ENCODE data around the gene BRD3. TPM values are rescaled to one million over a fixed set of nuclear protein-coding genes. Genes with fewer than 3 reads are reported as not detected.
"Not testable (repeated sequence)": the region's sequence is repeated elsewhere in the genome, so short reads cannot be mapped to it uniquely, and the experiment has no call there.

BRD3 gene
- total RNA-seq, 1 donor: 6.9 TPM

GRCh38 chr9:133990366-133991213, 77.2 kb downstream of the BRD3 start:
- H4K20me1 ChIP-seq (ENCODE audit: insufficient read depth, low read length): peaks cover 57% of the 10 kb centered on the region
- H2AFZ ChIP-seq (ENCODE audit: low read length): peak overlapping the region; percentile 63
- DNase-seq (ENCODE audit: insufficient read length, low spot score, missing footprints): peak; percentile 97
- TF ChIP-seq CTCF (IDR thresholded peaks at IDR 0.05; ENCODE audit: extremely low read depth, low read depth, low read length): no peak
- H3K4me1 ChIP-seq (ENCODE audit: insufficient read depth, low read length): peaks cover 28% of the 10 kb centered on the region
- H3K27me3 ChIP-seq (ENCODE audit: insufficient read depth, low read length): no peaks in the 10 kb centered on the region
- H3K36me3 ChIP-seq (ENCODE audit: insufficient read depth, low read length): no peaks in the 10 kb centered on the region
- H3K79me2 ChIP-seq (ENCODE audit: insufficient read depth, low read length): peaks cover 55% of the 10 kb centered on the region
- H3K4me2 ChIP-seq (ENCODE audit: insufficient read depth, low read length): peak overlapping the region; percentile 80
- no peaks in the 10 kb centered on the region for H3K9me3 ChIP-seq (ENCODE audit: low read depth, low read length)
- H3K4me3 ChIP-seq (ENCODE audit: insufficient read depth, low read length): peak overlapping the region; percentile 85
- peak overlapping the region; percentile 42 for H3K27ac ChIP-seq (ENCODE audit: low read depth, low read length)

- Histone ChIP-seq H3K36me3 (ENCODE audit: insufficient read depth, low read length) (no peaks in the 10 kb centered on the region), H3K4me2 (ENCODE audit: insufficient read depth, low read length) (peak overlapping the region; percentile 80), H3K4me1 (ENCODE audit: insufficient read depth, low read length) (peaks cover 22% of the 10 kb centered on the region), H3K9me3 (ENCODE audit: low read depth, low read length) (no peaks in the 10 kb centered on the region), H3K27me3 (ENCODE audit: insufficient read depth, low read length) (no peaks in the 10 kb centered on the region), H3K4me3 (ENCODE audit: insufficient read depth, low read length) (peak overlapping the region; percentile 85), H2AFZ (ENCODE audit: low read length) (no peak overlapping the region), H3K27ac (ENCODE audit: low read depth, low read length) (no peak overlapping the region), H4K20me1 (ENCODE audit: insufficient read depth, low read length) (peaks cover 55% of the 10 kb centered on the region), H3K79me2 (ENCODE audit: insufficient read depth, low read length) (peaks cover 62% of the 10 kb centered on the region)
- TF ChIP-seq CTCF (IDR thresholded peaks at IDR 0.05; ENCODE audit: extremely low read depth, low read depth, low read length): no peak
- peak; percentile 52 for DNase-seq (ENCODE audit: insufficient read length, low spot score, missing footprints)
These were observed 78.0 kb downstream of the BRD3 start for GRCh38 chr9:133989625-133990365.

- not testable (repeated sequence) for H3K4me3 ChIP-seq (ENCODE audit: insufficient read depth, low read length); H3K36me3 ChIP-seq (ENCODE audit: insufficient read depth, low read length); H3K27ac ChIP-seq (ENCODE audit: low read depth, low read length); H3K9me3 ChIP-seq (ENCODE audit: low read depth, low read length); H3K4me2 ChIP-seq (ENCODE audit: insufficient read depth, low read length); H3K27me3 ChIP-seq (ENCODE audit: insufficient read depth, low read length); H2AFZ ChIP-seq (ENCODE audit: low read length); DNase-seq (ENCODE audit: insufficient read length, low spot score, missing footprints)
- Histone ChIP-seq H3K79me2 (ENCODE audit: insufficient read depth, low read length) (peaks cover 70% of the 10 kb centered on the region), H3K4me1 (ENCODE audit: insufficient read depth, low read length) (peaks cover 17% of the 10 kb centered on the region), H4K20me1 (ENCODE audit: insufficient read depth, low read length) (peaks cover 46% of the 10 kb centered on the region)
These were observed 79.1 kb downstream of the BRD3 start for GRCh38 chr9:133988771-133989170.

- H3K79me2 ChIP-seq (ENCODE audit: insufficient read depth, low read length): peaks cover 75% of the 10 kb centered on the region
- no peak overlapping the region for H3K4me3 ChIP-seq (ENCODE audit: insufficient read depth, low read length)
- H4K20me1 ChIP-seq (ENCODE audit: insufficient read depth, low read length): peaks cover 46% of the 10 kb centered on the region
- H3K4me1 ChIP-seq (ENCODE audit: insufficient read depth, low read length): peaks cover 10% of the 10 kb centered on the region
- H3K27ac ChIP-seq (ENCODE audit: low read depth, low read length): no peak overlapping the region
- no peak overlapping the region for H3K4me2 ChIP-seq (ENCODE audit: insufficient read depth, low read length)
- DNase-seq (ENCODE audit: insufficient read length, low spot score, missing footprints): peak; percentile 52
- H3K9me3 ChIP-seq (ENCODE audit: low read depth, low read length): no peaks in the 10 kb centered on the region
- no peaks in the 10 kb centered on the region for H3K36me3 ChIP-seq (ENCODE audit: insufficient read depth, low read length)
- no peak overlapping the region for H2AFZ ChIP-seq (ENCODE audit: low read length)
- no peak for TF ChIP-seq CTCF (IDR thresholded peaks at IDR 0.05; ENCODE audit: extremely low read depth, low read depth, low read length)
- no peaks in the 10 kb centered on the region for H3K27me3 ChIP-seq (ENCODE audit: insufficient read depth, low read length)
These were observed 79.7 kb downstream of the BRD3 start for GRCh38 chr9:133987946-133988665.
